HG03103 (cell line): ENCODE results near the gene PLCD3.

ENCODE experiments used
- ATAC-seq: cut with Tn5 transposase; IDR thresholded peaks from one replicate; pipeline ENCODE4 v1.9.1; 2021; ENCODE audit warnings: low read depth; ENCODE audit not compliant: unreplicated experiment

Gene PLCD3

GRCh38 chr17:45086391-45086790 is 45.9 kb downstream of the PLCD3 start:
- no peak for ATAC-seq

- ATAC-seq: no peak
Observed at GRCh38 chr17:45081047-45081703, 51.1 kb downstream of the PLCD3 start.

- no peak for ATAC-seq
Observed at GRCh38 chr17:45077643-45078042, 54.7 kb downstream of the PLCD3 start.

GRCh38 chr17:45073414-45074070 is 58.8 kb downstream of the PLCD3 start:
- no peak for ATAC-seq

GRCh38 chr17:45070809-45071208 is 61.5 kb downstream of the PLCD3 start:
- no peak for ATAC-seq

DNA sequence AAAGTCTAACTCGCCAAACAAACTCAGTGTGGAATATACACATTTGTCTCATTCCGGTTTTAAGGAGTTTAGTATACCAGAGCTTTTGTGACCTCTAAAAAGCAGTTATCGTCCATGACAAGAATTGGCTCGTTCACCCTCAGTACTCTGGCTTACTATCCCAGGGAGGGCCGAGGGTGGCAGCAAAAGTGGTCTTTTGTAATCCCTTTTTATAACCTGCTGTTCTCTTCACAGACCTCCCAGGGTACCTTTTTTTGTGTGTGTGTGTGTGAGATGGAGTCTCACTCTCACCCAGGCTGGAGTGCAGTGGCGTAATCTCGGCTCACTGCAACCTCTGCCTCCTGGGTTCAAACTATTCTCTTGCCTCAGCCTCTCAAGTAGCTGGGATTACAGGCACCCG is 62.3 kb downstream of the PLCD3 start:
- no peak for ATAC-seq

GRCh38 chr17:45067637-45068036 is 64.7 kb downstream of the PLCD3 start:
- no peak for ATAC-seq

GRCh38 chr17:45063198-45063597 is 69.1 kb downstream of the PLCD3 start:
- ATAC-seq: no peak

DNA sequence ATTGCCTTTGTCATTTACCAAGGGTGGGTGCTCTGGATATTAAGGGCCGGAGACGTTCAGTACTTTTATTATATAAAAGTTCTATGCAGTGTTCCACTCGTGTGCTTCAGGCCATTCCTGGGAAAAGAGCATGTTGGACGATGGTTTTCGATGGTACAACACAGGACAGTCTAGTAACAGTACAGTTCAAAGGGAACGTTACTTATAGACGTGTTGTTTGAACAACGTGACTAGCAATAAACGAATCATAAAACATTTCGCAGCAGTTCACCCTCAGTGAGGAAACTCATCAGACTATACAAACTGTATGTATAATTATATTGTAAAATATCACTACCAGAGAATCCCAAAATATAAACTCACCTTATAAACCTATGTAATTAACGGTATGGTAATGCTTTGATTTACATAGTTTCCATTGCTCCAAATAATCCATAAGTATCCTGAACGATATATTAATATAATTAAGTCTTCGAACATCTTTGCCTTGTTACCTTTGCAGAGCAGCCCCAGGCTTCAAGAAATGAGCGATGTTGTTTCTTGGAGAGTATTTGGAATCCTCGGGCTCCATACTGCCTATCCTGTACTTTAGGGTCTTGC is 70.6 kb downstream of the PLCD3 start:
- ATAC-seq: no peak

DNA sequence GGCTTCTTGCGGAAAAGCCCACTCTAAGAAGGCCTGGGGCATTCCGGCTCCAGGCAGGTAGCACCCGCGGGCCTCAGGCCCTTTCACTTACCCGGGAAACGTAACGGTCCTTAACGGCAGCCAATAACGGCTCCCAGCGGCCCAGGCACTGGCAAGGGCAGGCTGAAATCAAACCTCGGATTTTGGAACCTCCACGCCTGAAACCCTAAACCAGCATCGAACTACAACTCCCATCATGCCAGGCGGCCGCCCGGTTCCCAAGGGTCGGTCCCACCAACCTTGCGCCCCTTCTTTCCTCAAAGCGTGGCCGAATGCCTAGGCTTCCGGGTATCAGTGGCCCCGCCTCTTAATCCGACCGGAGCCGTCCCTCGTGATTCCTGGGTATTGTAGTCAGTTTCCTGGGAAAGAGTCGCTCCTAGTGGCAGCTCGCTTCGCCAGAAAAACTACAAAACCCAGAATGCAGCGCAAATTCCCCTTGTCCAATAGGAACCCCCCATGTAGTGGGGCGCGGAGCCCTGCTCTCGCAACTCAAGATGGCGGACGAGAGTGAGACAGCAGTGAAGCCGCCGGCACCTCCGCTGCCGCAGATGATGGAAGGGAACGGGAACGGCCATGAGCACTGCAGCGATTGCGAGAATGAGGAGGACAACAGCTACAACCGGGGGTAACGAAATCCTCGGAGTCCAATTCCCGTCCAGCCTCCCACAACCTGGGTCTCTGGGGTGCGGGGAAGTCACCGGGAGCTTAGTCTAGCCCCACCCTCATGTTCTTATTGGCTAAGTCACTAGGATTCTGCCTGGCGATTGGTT is 71.3 kb downstream of the PLCD3 start, which contains the start of gene NMT1:
TSS of gene NMT1 (plus strand) at position 521 of the 809 bp plus-strand sequence. CDS start at position 534, 13 bp downstream.
- peak; percentile 76 for ATAC-seq

- no peak for ATAC-seq
Observed at GRCh38 chr17:45060382-45060796, 71.9 kb downstream of the PLCD3 start.
